NCI-H774 (cell line): ENCODE measurements around the gene TMEM120A.

Experiments used
- DNase-seq: peaks from one replicate; lab custom pipeline; 2025; lab: John Stamatoyannopoulos, UW

Gene TMEM120A

GRCh38 chr7:75980430-75981202, 13.8 kb downstream of the TMEM120A start:
- no peak for DNase-seq

GRCh38 chr7:75979759-75980429, 14.5 kb downstream of the TMEM120A start:
- DNase-seq = no peak

- DNase-seq = no peak
Observed at GRCh38 chr7:75977743-75978142, 16.7 kb downstream of the TMEM120A start.

GRCh38 chr7:75971961-75972763, 22.2 kb downstream of the TMEM120A start:
- no peak for DNase-seq

GRCh38 chr7:75971309-75971960, 23.0 kb downstream of the TMEM120A start:
- no peak for DNase-seq

DNA sequence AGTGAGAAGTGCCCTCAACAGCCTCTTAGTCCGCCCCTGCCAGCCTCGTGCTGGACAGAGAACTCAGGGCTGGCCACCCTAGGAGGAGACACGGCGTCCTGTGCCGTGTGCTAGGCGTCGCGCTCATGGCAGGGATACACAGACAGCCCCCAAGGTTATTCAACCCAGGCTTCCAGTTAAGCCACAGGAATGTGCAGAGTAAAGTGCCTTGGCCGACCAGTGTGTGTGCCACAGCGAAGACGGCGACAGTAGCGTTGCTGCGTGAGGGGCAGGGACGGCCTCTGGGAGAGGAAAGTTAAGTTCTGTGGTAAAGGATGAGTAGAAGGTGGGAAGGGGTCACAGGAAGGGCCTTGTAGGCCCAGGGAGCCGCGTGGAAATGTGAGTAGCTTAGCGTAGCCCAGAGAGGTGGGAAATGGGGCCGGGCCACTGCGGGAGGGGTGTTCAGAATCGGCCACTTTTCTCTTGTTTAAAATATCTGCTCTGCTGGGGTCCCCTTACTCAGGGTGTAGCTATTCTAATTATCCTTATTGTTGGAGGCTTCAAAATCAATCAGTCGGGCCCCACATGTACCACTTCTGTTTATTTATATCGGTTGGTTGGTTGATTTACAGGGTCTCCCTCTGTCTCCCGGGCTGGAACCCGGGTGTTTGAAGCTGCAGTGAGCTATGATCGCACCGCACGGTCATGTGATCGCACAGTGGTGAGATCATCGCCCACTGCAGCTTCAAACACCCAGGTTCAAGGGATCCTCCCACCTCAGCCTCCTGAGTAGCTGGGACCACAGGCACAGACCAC, 24.5 kb downstream of the TMEM120A start:
- DNase-seq = no peak

DNA sequence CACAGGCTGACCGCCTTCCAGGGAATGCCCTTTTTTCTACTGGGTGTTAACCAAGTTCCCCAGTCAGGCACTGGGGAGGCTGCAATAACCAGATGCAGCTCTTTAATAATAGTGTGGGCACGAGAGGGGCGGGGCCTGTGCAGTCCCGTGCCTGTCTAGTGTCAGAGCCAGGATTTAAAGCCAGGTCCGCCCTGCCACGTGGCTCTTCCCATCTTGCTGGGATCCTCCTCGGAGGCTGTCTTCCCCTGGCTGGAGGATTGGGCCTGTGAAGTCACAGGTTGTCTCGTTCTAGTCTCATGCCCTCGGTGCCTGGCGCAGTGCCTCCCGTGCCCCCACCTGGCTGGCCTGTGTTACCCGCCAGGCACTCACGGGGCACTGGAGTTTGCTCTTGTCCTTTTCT, 25.2 kb downstream of the TMEM120A start:
- DNase-seq = no peak

- no peak for DNase-seq
Observed at GRCh38 chr7:75968561-75969001, 25.8 kb downstream of the TMEM120A start.

- DNase-seq = no peak
Observed at GRCh38 chr7:75968012-75968411, 26.4 kb downstream of the TMEM120A start.

GRCh38 chr7:75967487-75967997, 26.9 kb downstream of the TMEM120A start:
- no peak for DNase-seq

GRCh38 chr7:75967055-75967454, 27.3 kb downstream of the TMEM120A start:
- no peak for DNase-seq

GRCh38 chr7:75966190-75966961, 28.0 kb downstream of the TMEM120A start:
- DNase-seq = peak; percentile 47

DNA sequence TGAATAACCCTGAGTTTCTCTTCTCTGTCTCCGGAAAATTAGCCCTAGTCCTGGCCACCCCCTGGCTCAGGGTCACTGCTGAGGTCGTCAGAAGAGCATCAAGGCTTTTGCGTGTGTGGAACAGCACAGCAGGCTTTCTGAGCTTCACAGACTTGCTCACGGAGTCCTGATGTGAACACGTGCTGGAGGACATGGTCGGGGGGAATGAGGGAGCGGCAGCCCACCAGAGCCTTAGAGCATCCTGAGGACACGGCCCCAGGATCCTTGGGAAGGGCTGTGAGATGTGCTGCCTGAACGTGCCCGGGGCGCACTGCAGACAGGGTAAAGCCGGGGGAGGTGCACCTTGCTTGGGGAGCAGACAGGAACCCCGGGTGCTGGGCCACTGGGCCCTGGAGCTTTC, 28.8 kb downstream of the TMEM120A start:
- no peak for DNase-seq

DNA sequence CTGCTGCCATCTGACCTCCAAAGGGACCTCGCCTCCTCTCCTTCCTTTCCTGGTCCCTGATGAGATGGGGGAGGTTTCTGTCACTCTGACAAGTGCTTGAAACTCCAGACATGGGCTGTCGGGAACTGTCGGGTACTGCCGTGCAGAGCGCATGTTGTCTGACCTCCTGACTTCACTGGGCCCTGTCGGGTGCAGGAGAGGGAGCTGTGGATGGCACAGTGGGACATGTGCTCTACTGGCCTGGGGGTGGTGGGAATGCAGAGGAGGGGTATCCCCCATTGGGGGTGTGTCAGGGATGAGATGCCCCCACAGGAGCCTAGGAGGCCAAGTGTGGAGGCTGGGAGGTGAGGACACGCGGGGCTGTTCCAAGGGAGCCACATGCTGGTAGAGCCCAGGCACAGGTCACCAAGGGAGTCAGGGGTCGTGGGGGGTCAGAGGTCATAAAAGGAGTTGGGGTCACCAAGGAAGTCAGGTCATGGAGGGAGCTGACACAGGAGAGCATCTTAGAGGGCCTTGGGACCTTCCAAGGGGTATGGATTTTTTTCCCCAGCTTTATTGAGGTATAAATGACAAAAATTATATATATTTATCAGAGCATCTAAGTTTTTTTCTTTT, 30.9 kb downstream of the TMEM120A start:
- no peak for DNase-seq

DNA sequence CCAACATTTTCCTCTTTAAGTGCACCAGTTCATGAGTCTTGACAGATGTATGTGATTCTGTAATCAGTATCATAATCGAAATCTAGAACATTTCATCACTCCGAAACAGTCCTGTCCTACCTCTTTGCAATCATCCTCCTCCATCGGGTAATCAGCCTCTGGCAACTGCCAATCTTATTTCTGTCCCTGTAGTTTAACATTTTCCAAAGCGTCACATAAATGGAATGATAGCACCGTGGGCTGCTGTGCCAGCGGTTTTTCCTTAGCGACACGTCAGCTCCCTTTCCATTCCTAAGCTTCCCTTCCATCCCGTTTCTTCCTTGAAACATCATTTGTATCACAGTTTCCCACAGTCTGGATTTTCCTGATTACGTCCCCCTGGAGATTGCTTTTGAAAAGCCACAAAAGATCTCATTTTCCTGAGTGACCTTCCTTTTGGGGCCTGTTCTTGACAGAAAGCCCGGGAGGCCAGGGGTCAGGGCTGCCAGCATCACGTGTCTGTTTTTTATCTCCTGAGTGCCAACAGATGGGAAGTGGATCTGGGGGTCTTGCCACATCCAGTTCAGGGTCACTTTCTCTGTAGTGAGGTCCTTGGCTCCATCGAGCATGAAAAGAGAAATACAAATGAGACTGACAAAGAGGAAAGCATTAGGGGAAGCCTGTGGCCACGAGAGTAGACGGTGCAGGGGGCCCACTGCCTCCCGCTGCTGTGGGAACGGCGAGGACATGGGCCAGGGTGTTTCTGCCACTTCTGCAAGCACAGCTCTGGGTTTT, 31.6 kb downstream of the TMEM120A start:
- DNase-seq = no peak

GRCh38 chr7:75961218-75961617, 33.2 kb downstream of the TMEM120A start:
- no peak for DNase-seq

DNA sequence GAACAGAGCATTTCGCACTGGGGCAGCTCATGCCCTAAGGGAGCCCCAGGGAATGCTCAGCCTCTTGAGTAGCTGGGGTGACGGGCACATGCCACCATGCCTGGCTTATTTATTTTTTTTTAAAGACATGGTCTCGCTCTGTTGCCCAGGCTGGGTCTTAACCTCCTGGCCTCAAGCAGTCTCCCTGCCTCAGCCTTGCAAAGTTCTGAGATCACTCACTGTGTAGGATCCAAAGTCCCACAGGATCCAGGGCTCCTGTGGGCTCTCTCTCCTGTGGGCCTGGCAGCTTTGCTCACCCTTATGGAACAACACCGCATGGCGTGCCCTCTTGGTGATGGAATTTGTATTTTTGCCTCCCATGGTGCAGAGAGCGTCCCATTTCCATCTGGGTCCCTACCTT, 34.0 kb downstream of the TMEM120A start:
- no peak for DNase-seq

GRCh38 chr7:75958802-75959543, 35.4 kb downstream of the TMEM120A start:
- DNase-seq = no peak
